ENCODE measurements around the gene LETM1. TPM values are rescaled to one million over a fixed set of nuclear protein-coding genes. Genes with fewer than 3 reads are reported as not detected.
A peak's percentile ranks its signal among the peaks of the same experiment; 100 is the strongest.

Gene LETM1
- total and polyA plus RNA-seq, 2 of the 13 experiments (the other 11 are each of a cell fraction or from before 2014, with no cell fraction given): 9.7 to 41.6 TPM

DNA sequence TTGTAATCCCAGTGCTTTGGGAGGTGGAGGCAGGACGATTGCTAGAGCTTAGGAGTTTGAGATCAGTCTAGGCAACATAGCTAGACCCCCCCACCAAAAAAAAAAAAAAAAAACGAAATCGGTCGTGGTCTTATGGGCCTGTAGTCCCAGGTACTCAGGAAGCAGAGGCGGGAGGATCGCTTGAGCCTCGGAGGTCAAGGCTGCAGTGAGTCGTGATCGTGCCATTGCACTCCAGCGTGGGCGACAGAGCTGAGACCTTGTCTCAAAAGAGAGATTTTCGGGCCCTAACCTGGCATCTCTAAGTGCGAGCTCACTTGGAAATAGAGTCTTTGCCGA is 7.0 kb upstream of the LETM1 start (continued):
- TF ChIP-seq, protein P1, sequence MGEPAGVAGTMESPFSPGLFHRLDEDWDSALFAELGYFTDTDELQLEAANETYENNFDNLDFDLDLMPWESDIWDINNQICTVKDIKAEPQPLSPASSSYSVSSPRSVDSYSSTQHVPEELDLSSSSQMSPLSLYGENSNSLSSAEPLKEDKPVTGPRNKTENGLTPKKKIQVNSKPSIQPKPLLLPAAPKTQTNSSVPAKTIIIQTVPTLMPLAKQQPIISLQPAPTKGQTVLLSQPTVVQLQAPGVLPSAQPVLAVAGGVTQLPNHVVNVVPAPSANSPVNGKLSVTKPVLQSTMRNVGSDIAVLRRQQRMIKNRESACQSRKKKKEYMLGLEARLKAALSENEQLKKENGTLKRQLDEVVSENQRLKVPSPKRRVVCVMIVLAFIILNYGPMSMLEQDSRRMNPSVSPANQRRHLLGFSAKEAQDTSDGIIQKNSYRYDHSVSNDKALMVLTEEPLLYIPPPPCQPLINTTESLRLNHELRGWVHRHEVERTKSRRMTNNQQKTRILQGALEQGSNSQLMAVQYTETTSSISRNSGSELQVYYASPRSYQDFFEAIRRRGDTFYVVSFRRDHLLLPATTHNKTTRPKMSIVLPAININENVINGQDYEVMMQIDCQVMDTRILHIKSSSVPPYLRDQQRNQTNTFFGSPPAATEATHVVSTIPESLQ (CRISPR knock-in tag; conservative IDR thresholded peaks at IDR 0.05): no peak
- TF ChIP-seq, protein P2, sequence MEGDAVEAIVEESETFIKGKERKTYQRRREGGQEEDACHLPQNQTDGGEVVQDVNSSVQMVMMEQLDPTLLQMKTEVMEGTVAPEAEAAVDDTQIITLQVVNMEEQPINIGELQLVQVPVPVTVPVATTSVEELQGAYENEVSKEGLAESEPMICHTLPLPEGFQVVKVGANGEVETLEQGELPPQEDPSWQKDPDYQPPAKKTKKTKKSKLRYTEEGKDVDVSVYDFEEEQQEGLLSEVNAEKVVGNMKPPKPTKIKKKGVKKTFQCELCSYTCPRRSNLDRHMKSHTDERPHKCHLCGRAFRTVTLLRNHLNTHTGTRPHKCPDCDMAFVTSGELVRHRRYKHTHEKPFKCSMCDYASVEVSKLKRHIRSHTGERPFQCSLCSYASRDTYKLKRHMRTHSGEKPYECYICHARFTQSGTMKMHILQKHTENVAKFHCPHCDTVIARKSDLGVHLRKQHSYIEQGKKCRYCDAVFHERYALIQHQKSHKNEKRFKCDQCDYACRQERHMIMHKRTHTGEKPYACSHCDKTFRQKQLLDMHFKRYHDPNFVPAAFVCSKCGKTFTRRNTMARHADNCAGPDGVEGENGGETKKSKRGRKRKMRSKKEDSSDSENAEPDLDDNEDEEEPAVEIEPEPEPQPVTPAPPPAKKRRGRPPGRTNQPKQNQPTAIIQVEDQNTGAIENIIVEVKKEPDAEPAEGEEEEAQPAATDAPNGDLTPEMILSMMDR (CRISPR knock-in tag; IDR thresholded peaks at IDR 0.05): no peak
- TF ChIP-seq KDM1A (CRISPR knock-in tag; IDR thresholded peaks at IDR 0.05) (no peak), HDAC2 (CRISPR knock-in tag; IDR thresholded peaks at IDR 0.05) (no peak), BCL6 (CRISPR knock-in tag; IDR thresholded peaks at IDR 0.05) (no peak), KLF9 (CRISPR knock-in tag; IDR thresholded peaks at IDR 0.05; ENCODE audit: low read depth) (no peak), ZNF136 (CRISPR knock-in tag; IDR thresholded peaks at IDR 0.05; ENCODE audit: low read depth) (no peak), AKAP8 (CRISPR knock-in tag; IDR thresholded peaks at IDR 0.05) (0 out of 2 replicates have a peak, but pooled peaks have one; percentile 33)
- TF ChIP-seq, protein P3, sequence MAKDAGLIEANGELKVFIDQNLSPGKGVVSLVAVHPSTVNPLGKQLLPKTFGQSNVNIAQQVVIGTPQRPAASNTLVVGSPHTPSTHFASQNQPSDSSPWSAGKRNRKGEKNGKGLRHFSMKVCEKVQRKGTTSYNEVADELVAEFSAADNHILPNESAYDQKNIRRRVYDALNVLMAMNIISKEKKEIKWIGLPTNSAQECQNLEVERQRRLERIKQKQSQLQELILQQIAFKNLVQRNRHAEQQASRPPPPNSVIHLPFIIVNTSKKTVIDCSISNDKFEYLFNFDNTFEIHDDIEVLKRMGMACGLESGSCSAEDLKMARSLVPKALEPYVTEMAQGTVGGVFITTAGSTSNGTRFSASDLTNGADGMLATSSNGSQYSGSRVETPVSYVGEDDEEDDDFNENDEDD (CRISPR knock-in tag; IDR thresholded peaks at IDR 0.05; ENCODE audit: borderline replicate concordance): 0 out of 2 replicates have a peak, but pooled peaks have one; percentile 15
- TF ChIP-seq, protein P4, sequence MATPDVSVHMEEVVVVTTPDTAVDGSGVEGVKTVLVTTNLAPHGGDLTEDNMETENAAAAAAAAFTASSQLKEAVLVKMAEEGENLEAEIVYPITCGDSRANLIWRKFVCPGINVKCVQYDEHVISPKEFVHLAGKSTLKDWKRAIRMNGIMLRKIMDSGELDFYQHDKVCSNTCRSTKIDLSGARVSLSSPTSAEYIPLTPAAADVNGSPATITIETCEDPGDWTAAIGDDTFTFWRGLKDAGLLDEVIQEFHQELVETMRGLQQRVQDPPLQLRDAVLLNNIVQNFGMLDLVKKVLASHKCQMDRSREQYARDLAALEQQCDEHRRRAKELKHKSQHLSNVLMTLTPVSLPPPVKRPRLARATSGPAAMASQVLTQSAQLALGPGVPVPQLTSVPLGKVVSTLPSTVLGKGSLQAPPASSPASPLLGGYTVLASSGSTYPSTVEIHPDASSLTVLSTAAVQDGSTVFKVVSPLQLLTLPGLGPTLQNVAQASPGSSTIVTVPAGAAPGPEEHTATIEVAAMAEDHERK (CRISPR knock-in tag; IDR thresholded peaks at IDR 0.05; ENCODE audit: low read depth): no peak
- TF ChIP-seq, protein P5, sequence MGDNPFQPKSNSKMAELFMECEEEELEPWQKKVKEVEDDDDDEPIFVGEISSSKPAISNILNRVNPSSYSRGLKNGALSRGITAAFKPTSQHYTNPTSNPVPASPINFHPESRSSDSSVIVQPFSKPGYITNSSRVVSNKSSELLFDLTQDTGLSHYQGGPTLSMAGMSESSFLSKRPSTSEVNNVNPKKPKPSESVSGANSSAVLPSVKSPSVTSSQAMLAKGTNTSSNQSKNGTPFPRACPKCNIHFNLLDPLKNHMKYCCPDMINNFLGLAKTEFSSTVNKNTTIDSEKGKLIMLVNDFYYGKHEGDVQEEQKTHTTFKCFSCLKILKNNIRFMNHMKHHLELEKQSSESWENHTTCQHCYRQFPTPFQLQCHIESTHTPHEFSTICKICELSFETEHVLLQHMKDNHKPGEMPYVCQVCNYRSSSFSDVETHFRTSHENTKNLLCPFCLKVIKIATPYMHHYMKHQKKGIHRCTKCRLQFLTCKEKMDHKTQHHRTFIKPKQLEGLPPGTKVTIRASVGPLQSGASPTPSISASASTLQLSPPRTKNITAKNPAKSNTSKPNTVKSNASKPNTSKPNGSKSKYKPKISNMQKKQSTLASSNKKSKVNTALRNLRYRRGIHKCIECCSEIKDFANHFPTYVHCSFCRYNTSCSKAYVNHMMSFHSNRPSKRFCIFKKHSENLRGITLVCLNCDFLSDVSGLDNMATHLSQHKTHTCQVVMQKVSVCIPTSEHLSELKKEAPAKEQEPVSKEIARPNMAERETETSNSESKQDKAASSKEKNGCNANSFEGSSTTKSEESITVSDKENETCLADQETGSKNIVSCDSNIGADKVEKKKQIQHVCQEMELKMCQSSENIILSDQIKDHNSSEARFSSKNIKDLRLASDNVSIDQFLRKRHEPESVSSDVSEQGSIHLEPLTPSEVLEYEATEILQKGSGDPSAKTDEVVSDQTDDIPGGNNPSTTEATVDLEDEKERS (CRISPR knock-in tag; IDR thresholded peaks at IDR 0.05): no peak
- TF ChIP-seq, protein P6, sequence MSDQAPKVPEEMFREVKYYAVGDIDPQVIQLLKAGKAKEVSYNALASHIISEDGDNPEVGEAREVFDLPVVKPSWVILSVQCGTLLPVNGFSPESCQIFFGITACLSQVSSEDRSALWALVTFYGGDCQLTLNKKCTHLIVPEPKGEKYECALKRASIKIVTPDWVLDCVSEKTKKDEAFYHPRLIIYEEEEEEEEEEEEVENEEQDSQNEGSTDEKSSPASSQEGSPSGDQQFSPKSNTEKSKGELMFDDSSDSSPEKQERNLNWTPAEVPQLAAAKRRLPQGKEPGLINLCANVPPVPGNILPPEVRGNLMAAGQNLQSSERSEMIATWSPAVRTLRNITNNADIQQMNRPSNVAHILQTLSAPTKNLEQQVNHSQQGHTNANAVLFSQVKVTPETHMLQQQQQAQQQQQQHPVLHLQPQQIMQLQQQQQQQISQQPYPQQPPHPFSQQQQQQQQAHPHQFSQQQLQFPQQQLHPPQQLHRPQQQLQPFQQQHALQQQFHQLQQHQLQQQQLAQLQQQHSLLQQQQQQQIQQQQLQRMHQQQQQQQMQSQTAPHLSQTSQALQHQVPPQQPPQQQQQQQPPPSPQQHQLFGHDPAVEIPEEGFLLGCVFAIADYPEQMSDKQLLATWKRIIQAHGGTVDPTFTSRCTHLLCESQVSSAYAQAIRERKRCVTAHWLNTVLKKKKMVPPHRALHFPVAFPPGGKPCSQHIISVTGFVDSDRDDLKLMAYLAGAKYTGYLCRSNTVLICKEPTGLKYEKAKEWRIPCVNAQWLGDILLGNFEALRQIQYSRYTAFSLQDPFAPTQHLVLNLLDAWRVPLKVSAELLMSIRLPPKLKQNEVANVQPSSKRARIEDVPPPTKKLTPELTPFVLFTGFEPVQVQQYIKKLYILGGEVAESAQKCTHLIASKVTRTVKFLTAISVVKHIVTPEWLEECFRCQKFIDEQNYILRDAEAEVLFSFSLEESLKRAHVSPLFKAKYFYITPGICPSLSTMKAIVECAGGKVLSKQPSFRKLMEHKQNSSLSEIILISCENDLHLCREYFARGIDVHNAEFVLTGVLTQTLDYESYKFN (CRISPR knock-in tag; conservative IDR thresholded peaks at IDR 0.05): no peak
- TF ChIP-seq, protein P7, sequence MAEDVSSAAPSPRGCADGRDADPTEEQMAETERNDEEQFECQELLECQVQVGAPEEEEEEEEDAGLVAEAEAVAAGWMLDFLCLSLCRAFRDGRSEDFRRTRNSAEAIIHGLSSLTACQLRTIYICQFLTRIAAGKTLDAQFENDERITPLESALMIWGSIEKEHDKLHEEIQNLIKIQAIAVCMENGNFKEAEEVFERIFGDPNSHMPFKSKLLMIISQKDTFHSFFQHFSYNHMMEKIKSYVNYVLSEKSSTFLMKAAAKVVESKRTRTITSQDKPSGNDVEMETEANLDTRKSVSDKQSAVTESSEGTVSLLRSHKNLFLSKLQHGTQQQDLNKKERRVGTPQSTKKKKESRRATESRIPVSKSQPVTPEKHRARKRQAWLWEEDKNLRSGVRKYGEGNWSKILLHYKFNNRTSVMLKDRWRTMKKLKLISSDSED (CRISPR knock-in tag; IDR thresholded peaks at IDR 0.05): no peak
- TF ChIP-seq, protein P8, sequence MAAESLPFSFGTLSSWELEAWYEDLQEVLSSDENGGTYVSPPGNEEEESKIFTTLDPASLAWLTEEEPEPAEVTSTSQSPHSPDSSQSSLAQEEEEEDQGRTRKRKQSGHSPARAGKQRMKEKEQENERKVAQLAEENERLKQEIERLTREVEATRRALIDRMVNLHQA (CRISPR knock-in tag; IDR thresholded peaks at IDR 0.05): no peak
